SK-N-SH treated with all-trans-retinoic acid at 6 μM for 48 hours (cell line): ENCODE data around the gene HPS3.

Experiments used
- ATAC-seq: fragments of 200-7000 bp; cut with Tn5 transposase; 3 replicates; pipeline ENCODE4 v1.9.1; 2020; ENCODE audit warnings: mild to moderate bottlenecking, moderate library complexity
- ARNTL ChIP-seq: fragments of 450-650 bp; formaldehyde crosslinking; IDR thresholded peaks from 2 replicates; pipeline ENCODE4 v1.5.0; 2020; ENCODE audit warnings: low read depth, mild to moderate bottlenecking, moderate library complexity, borderline replicate concordance
- BACH2 ChIP-seq: fragments of 250-450 bp; sonication (Bioruptor Pico); IDR thresholded peaks from 2 replicates; pipeline ENCODE4 v1.9.0; 2021; ENCODE audit warnings: mild to moderate bottlenecking, borderline replicate concordance
- CSDC2 ChIP-seq: fragments of 250-450 bp; sonication (Bioruptor Pico); IDR thresholded peaks from 2 replicates; pipeline ENCODE4 v1.5.0; 2020; ENCODE audit warnings: mild to moderate bottlenecking, moderate library complexity
- CSRNP3 ChIP-seq: fragments of 250-450 bp; sonication (Bioruptor Pico); IDR thresholded peaks from 2 replicates; pipeline ENCODE4 v1.5.1; 2021; ENCODE audit warnings: mild to moderate bottlenecking, moderate library complexity
- ESRRG ChIP-seq: fragments of 250-450 bp; sonication (Bioruptor Pico); IDR thresholded peaks from 2 replicates; pipeline ENCODE4 v1.6.1; 2021; ENCODE audit warnings: mild to moderate bottlenecking
- GLIS3 ChIP-seq: fragments of 250-450 bp; sonication (Bioruptor Pico); IDR thresholded peaks from 2 replicates; pipeline ENCODE4 v1.5.0; 2020; ENCODE audit warnings: mild to moderate bottlenecking, moderate library complexity
- POU6F1 ChIP-seq: fragments of 250-450 bp; sonication (Bioruptor Pico); IDR thresholded peaks from 2 replicates; pipeline ENCODE4 v1.8.0; 2021; ENCODE audit warnings: low read depth, mild to moderate bottlenecking, moderate library complexity, borderline replicate concordance
- PPARA ChIP-seq: fragments of 250-450 bp; sonication (Bioruptor Pico); IDR thresholded peaks from 2 replicates; pipeline ENCODE4 v1.5.0; 2020; ENCODE audit warnings: mild to moderate bottlenecking, borderline replicate concordance
- RARB ChIP-seq: fragments of 250-450 bp; sonication (Bioruptor Pico); IDR thresholded peaks from 2 replicates; pipeline ENCODE4 v1.8.0; 2021; ENCODE audit warnings: mild to moderate bottlenecking, moderate library complexity
- SNAI2 ChIP-seq: fragments of 250-450 bp; sonication (Bioruptor Pico); IDR thresholded peaks from 2 replicates; pipeline ENCODE4 v1.5.0; 2020; ENCODE audit warnings: mild to moderate bottlenecking, moderate library complexity
- TCF4 ChIP-seq: fragments of 250-450 bp; sonication (Bioruptor Pico); IDR thresholded peaks from 2 replicates; pipeline ENCODE4 v1.8.0; 2021; ENCODE audit warnings: mild to moderate bottlenecking, moderate library complexity, borderline replicate concordance
- TOX ChIP-seq: fragments of 250-450 bp; sonication (Bioruptor Pico); IDR thresholded peaks from 2 replicates; pipeline ENCODE4 v1.8.0; 2021; ENCODE audit warnings: mild to moderate bottlenecking, moderate library complexity, borderline replicate concordance
- TSHZ2 ChIP-seq: fragments of 250-450 bp; sonication (Bioruptor Pico); IDR thresholded peaks from 2 replicates; pipeline ENCODE4 v1.5.0; 2020; ENCODE audit warnings: mild to moderate bottlenecking, moderate library complexity
- ZC3H10 ChIP-seq: fragments of 250-450 bp; sonication (Bioruptor Pico); IDR thresholded peaks from 2 replicates; pipeline ENCODE4 v1.5.1; 2021; ENCODE audit warnings: mild to moderate bottlenecking, moderate library complexity
- ZFP3 ChIP-seq: fragments of 250-450 bp; sonication (Bioruptor Pico); IDR thresholded peaks from 2 replicates; pipeline ENCODE4 v1.5.0; 2020; ENCODE audit warnings: mild to moderate bottlenecking, moderate library complexity
- ZFP30 ChIP-seq: fragments of 450-650 bp; formaldehyde crosslinking; IDR thresholded peaks from 2 replicates; pipeline ENCODE4 v1.5.0; 2022; ENCODE audit warnings: mild to moderate bottlenecking, moderate library complexity
- ZNF565 ChIP-seq: fragments of 450-650 bp; formaldehyde crosslinking; conservative IDR thresholded peaks from 2 replicates; pipeline ENCODE4 v1.5.0; 2020; ENCODE audit warnings: low read depth, mild to moderate bottlenecking, moderate library complexity
- ZNF70 ChIP-seq: fragments of 450-650 bp; formaldehyde crosslinking; IDR thresholded peaks from 2 replicates; pipeline ENCODE4 v1.5.0; 2020; ENCODE audit warnings: mild to moderate bottlenecking, moderate library complexity
- TF ChIP-seq, protein P1 (sequence below): fragments of 250-450 bp; sonication (Bioruptor Pico); IDR thresholded peaks from 2 replicates; pipeline ENCODE4 v1.5.1; 2020; ENCODE audit warnings: low read depth, mild to moderate bottlenecking, moderate library complexity

HPS3 gene

GRCh38 chr3:149162007-149162406, 32.6 kb downstream of the HPS3 start:
- TF ChIP-seq TCF4 (CRISPR knock-in tag) (no peak), TOX (no peak), SNAI2 (CRISPR knock-in tag) (no peak)
- no peak for ATAC-seq

- no peak for TF ChIP-seq RARB (CRISPR knock-in tag)
- TF ChIP-seq CSRNP3, result no peak
- no peak for TF ChIP-seq TOX
- no peak for TF ChIP-seq ESRRG
- TF ChIP-seq BACH2 (CRISPR knock-in tag), result no peak
- TF ChIP-seq, protein P1, sequence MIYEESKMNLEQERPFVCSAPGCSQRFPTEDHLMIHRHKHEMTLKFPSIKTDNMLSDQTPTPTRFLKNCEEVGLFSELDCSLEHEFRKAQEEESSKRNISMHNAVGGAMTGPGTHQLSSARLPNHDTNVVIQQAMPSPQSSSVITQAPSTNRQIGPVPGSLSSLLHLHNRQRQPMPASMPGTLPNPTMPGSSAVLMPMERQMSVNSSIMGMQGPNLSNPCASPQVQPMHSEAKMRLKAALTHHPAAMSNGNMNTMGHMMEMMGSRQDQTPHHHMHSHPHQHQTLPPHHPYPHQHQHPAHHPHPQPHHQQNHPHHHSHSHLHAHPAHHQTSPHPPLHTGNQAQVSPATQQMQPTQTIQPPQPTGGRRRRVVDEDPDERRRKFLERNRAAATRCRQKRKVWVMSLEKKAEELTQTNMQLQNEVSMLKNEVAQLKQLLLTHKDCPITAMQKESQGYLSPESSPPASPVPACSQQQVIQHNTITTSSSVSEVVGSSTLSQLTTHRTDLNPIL (CRISPR knock-in tag), result no peak
- TF ChIP-seq TSHZ2 (CRISPR knock-in tag), result no peak
- no peak for TF ChIP-seq ZFP30 (CRISPR knock-in tag)
- TF ChIP-seq CSDC2 (CRISPR knock-in tag), result no peak
- no peak for TF ChIP-seq ARNTL
- no peak for TF ChIP-seq ZNF565 (CRISPR knock-in tag)
- no peak for TF ChIP-seq ZC3H10 (CRISPR knock-in tag)
- no peak for TF ChIP-seq PPARA
- no peak for TF ChIP-seq SNAI2 (CRISPR knock-in tag)
- no peak for TF ChIP-seq TCF4 (CRISPR knock-in tag)
- no peak for TF ChIP-seq ZNF70 (CRISPR knock-in tag)
- TF ChIP-seq, all 23 proteins: peak for 0
- ATAC-seq, result no peak
These were observed 33.6 kb downstream of the HPS3 start for GRCh38 chr3:149163066-149163465.

DNA sequence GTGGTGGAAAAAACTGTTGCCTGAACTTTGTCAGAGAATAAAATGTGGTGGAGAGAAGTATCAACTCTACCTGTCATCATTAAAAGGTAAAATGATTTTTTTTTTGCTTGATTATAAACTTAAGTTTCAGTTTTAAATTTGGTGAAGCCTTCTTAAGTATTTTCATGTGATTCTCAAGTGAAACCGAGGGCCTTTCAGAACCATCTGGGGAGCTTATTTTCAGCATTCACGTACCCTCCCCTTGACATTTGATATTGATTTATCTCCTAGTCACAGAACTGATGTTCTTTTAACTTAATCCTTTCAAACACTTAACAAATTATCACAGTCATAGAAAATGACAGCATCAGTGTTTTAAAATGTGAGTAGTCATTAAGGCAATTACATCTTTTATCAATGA, 38.5 kb downstream of the HPS3 start:
- TF ChIP-seq ZFP30 (CRISPR knock-in tag), result no peak
- no peak for TF ChIP-seq ZC3H10 (CRISPR knock-in tag)
- no peak for TF ChIP-seq CSRNP3
- TF ChIP-seq TCF4 (CRISPR knock-in tag), result no peak
- no peak for TF ChIP-seq ARNTL
- TF ChIP-seq GLIS3 (CRISPR knock-in tag), result no peak
- TF ChIP-seq POU6F1 (CRISPR knock-in tag), result no peak
- no peak for TF ChIP-seq TOX
- TF ChIP-seq ZNF70 (CRISPR knock-in tag), result no peak
- no peak for TF ChIP-seq SNAI2 (CRISPR knock-in tag)
- TF ChIP-seq ESRRG, result no peak
- TF ChIP-seq ZFP3 (CRISPR knock-in tag), result no peak
- no peak for TF ChIP-seq CSDC2 (CRISPR knock-in tag)
- TF ChIP-seq, protein P1 (CRISPR knock-in tag), result no peak
- TF ChIP-seq TSHZ2 (CRISPR knock-in tag), result no peak
- TF ChIP-seq, all 23 proteins: peak for 0
- no peak for ATAC-seq
